Ascending aorta (tissue), 2 donors: ENCODE results near the gene NR1H4. TPM values are rescaled to one million over a fixed set of nuclear protein-coding genes. Genes with fewer than 3 reads are reported as not detected.

Experiments used
- DNase-seq, 2 donors: peaks; one replicate each; pipeline ENCODE4 v3.0.0-alpha.2; 2019; ENCODE audit warnings: low spot score in 2 of 2
- H3K27ac ChIP-seq, 2 donors: fragments of 200-600 bp; sonication (generic); one replicate each; pipeline ENCODE4 v1.5.1; 2016 to 2017; ENCODE audit warnings: mild to moderate bottlenecking in 1 of 2
- H3K27me3 ChIP-seq: fragments of 200-600 bp; sonication (generic); one replicate; pipeline ENCODE4 v1.5.1; 2017
- H3K36me3 ChIP-seq, 2 donors: fragments of 200-600 bp; sonication (generic); one replicate each; pipeline ENCODE4 v1.5.1; 2016
- H3K4me1 ChIP-seq, 2 donors: fragments of 200-600 bp; sonication (generic); one replicate each; pipeline ENCODE4 v1.5.1; 2016 to 2017; ENCODE audit warnings: mild to moderate bottlenecking in 1 of 2
- H3K4me3 ChIP-seq, 2 donors: fragments of 200-600 bp; sonication (generic); one replicate each; pipeline ENCODE4 v1.5.1; 2016 to 2017; ENCODE audit warnings: mild to moderate bottlenecking in 1 of 2
- H3K9me3 ChIP-seq, 2 donors: fragments of 200-600 bp; sonication (generic); one replicate each; pipeline ENCODE4 v1.5.1; 2016
- CTCF ChIP-seq, 3 experiments: fragments of 200-600 bp in 2 of 3; fragments of 450-650 bp in 1 of 3; sonication (generic) in 2 of 3; IDR thresholded peaks; one replicate each; pipeline ENCODE4 v1.5.1; 2016 to 2019; ENCODE audit warnings: antibody characterized with exemption in 3 of 3, mild to moderate bottlenecking in 1 of 3, moderate library complexity in 1 of 3
- intact Hi-C: fragments of 100-400 bp; cut with DNase I; formaldehyde crosslinking; loops from one replicate; pipeline ENCODE4 v1.15.1; 2023
- total RNA-seq: library from RNA; depleted of rRNA; stranded (reverse); fragments of >200 nt; gene quantifications from one replicate; pipeline ENCODE4 v1.1.0, GENCODE V29; 2016

The NR1H4 gene
- total RNA-seq, 1 donor from 2014 or later: 0.32 TPM

- DNase-seq: peak; percentile 16 to 62
- no peak overlapping the region for H3K27ac ChIP-seq
Measured at GRCh38 chr12:100608776-100609175, 135.1 kb downstream of the NR1H4 start.

GRCh38 chr12:100610666-100611430 is 137.2 kb downstream of the NR1H4 start:
- Histone ChIP-seq H3K4me3 (no peak overlapping the region), H3K9me3 (no peaks in the 10 kb centered on the region), H3K36me3 (no peaks in the 10 kb centered on the region), H3K27ac (no peak overlapping the region), H3K4me1 (no peaks in the 10 kb centered on the region), H3K27me3 (no peaks in the 10 kb centered on the region)
- TF ChIP-seq CTCF (IDR thresholded peaks at IDR 0.05): no peak
- intact Hi-C loops: no loop called here
- DNase-seq: no peak

More at GRCh38 chr12:100608776-100609175, 135.1 kb downstream of the NR1H4 start:
- Histone ChIP-seq H3K27me3 (no peaks in the 10 kb centered on the region), H3K4me1 (no peaks in the 10 kb centered on the region), H3K9me3 (no peaks in the 10 kb centered on the region), H3K36me3 (no peaks in the 10 kb centered on the region), H3K4me3 (no peak overlapping the region)
- TF ChIP-seq CTCF (IDR thresholded peaks at IDR 0.05): no peak
- intact Hi-C loops: no loop called here

- intact Hi-C loops: no loop called here
- H3K4me3 ChIP-seq: no peak overlapping the region
- no peak for TF ChIP-seq CTCF (IDR thresholded peaks at IDR 0.05)
- no peaks in the 10 kb centered on the region for H3K9me3 ChIP-seq
- H3K4me1 ChIP-seq: no peaks in the 10 kb centered on the region
- no peak for DNase-seq
- H3K27me3 ChIP-seq: no peaks in the 10 kb centered on the region
- no peaks in the 10 kb centered on the region for H3K36me3 ChIP-seq
- H3K27ac ChIP-seq: no peak overlapping the region
Measured at GRCh38 chr12:100612606-100613005, 138.9 kb downstream of the NR1H4 start.

Other genes with a start within 250 kb of the NR1H4 start
- gene DEPDC4, start 206.8 kb upstream of the NR1H4 start, total RNA-seq: not detected
- 11.6 TPM for gene SCYL2, start 206.7 kb upstream of the NR1H4 start, total RNA-seq
- not detected for gene SLC17A8, start 116.8 kb upstream of the NR1H4 start, total RNA-seq
- gene GAS2L3, start 99.8 kb downstream of the NR1H4 start, total RNA-seq: not detected